Right lobe of liver (tissue), 4 donors: Measurements from ENCODE around the gene TMED6.

Source experiments
- POLR2A ChIP-seq: fragments of 450-650 bp; IDR thresholded peaks from one replicate; pipeline ENCODE4 v1.6.1; 2017; ENCODE audit warnings: antibody characterized with exemption, mild to moderate bottlenecking
- TF ChIP-seq, protein P1 (sequence below), 4 donors: fragments of 200-600 bp in 3 of 4; fragments of 450-650 bp in 1 of 4; IDR thresholded peaks; one replicate each; pipeline versions ENCODE4 v1.5.1 to v1.8.0; 2016 to 2022; ENCODE audit warnings: antibody characterized with exemption in 4 of 4, mild to moderate bottlenecking in 2 of 4
- donor health status: DM: no; HTN: no; CAD: no.
- donor health status: DM: no; HTN: no; CAD: no.
- donor health status: DM: no; HTN: yes; CAD: no.

DNA sequence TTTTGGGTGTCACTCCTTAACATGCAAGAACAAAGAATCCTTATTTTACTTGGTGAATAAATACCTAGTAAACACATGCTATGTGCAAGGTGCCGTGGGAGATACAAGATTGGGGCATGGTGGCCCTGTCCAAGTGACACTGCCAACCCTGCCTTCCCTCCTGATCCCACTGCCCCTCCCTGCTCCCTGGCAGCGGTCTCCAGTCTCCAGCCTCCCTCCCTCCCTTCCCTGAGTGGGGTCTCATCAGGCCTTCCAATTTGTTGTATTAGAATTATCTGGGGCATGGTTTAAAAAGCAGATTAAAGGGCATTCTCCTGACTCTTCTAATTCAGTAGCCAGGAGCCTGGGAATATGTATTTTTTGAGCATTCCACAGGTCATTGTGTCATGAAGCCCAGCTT is 12.5 kb upstream of the TMED6 start:
- TF ChIP-seq, protein P1, sequence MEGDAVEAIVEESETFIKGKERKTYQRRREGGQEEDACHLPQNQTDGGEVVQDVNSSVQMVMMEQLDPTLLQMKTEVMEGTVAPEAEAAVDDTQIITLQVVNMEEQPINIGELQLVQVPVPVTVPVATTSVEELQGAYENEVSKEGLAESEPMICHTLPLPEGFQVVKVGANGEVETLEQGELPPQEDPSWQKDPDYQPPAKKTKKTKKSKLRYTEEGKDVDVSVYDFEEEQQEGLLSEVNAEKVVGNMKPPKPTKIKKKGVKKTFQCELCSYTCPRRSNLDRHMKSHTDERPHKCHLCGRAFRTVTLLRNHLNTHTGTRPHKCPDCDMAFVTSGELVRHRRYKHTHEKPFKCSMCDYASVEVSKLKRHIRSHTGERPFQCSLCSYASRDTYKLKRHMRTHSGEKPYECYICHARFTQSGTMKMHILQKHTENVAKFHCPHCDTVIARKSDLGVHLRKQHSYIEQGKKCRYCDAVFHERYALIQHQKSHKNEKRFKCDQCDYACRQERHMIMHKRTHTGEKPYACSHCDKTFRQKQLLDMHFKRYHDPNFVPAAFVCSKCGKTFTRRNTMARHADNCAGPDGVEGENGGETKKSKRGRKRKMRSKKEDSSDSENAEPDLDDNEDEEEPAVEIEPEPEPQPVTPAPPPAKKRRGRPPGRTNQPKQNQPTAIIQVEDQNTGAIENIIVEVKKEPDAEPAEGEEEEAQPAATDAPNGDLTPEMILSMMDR (IDR thresholded peaks at IDR 0.05): no peak
- no peak for TF ChIP-seq POLR2A
